Measurements from ENCODE around the gene SMAGP.
"Not testable (repeated sequence)": the region's sequence is repeated elsewhere in the genome, so short reads cannot be mapped to it uniquely, and the experiment has no call there.

The SMAGP gene

GRCh38 chr12:51264297-51264696 is 5.9 kb downstream of the SMAGP start:
- no peak for DNase-seq

- DNase-seq = no peak
These were observed 6.9 kb downstream of the SMAGP start for GRCh38 chr12:51263341-51263740.

GRCh38 chr12:51262758-51263177 is 7.4 kb downstream of the SMAGP start:
- DNase-seq = peak in 1 of 14 donors; percentile 4

GRCh38 chr12:51259600-51259999 is 10.6 kb downstream of the SMAGP start:
- DNase-seq = not testable (repeated sequence)

GRCh38 chr12:51254536-51254935 is 15.7 kb downstream of the SMAGP start:
- no peak for DNase-seq

GRCh38 chr12:51253276-51253675 is 16.9 kb downstream of the SMAGP start:
- DNase-seq = no peak

GRCh38 chr12:51247523-51248206 is 22.6 kb downstream of the SMAGP start:
- DNase-seq = no peak

GRCh38 chr12:51246254-51246853 is 23.9 kb downstream of the SMAGP start:
- DNase-seq = peak in 1 of 14 donors; percentile 17

- no peak for DNase-seq
These were observed 24.6 kb downstream of the SMAGP start for GRCh38 chr12:51245476-51246253.

- no peak for DNase-seq
These were observed 25.9 kb downstream of the SMAGP start for GRCh38 chr12:51244269-51244668.

GRCh38 chr12:51242876-51243275 is 27.3 kb downstream of the SMAGP start:
- no peak for DNase-seq

- no peak for DNase-seq
These were observed 28.1 kb downstream of the SMAGP start for GRCh38 chr12:51242120-51242519.

- DNase-seq = no peak
These were observed 29.2 kb downstream of the SMAGP start for GRCh38 chr12:51240971-51241370.

GRCh38 chr12:51238510-51239334 is 31.5 kb downstream of the SMAGP start, which contains the start of gene DAZAP2:
Gene DAZAP2, plus strand, starts transcription at chr12:51238826. Its CDS starts 82 bp downstream, at chr12:51238908.
- DNase-seq = peak; percentile 43 to 96 (median 86)

- no peak for DNase-seq
These were observed 32.1 kb downstream of the SMAGP start for GRCh38 chr12:51238037-51238509.

GRCh38 chr12:51234530-51234929 is 35.7 kb downstream of the SMAGP start:
- no peak for DNase-seq

GRCh38 chr12:51232642-51233041 is 37.6 kb downstream of the SMAGP start:
- no peak for DNase-seq

- no peak for DNase-seq
These were observed 41.0 kb downstream of the SMAGP start for GRCh38 chr12:51229116-51229809.

- DNase-seq = no peak
These were observed 42.3 kb downstream of the SMAGP start for GRCh38 chr12:51227962-51228361.

- DNase-seq = not testable (repeated sequence)
These were observed 43.1 kb downstream of the SMAGP start for GRCh38 chr12:51227112-51227511.

GRCh38 chr12:51225771-51226170 is 44.4 kb downstream of the SMAGP start:
- no peak for DNase-seq

GRCh38 chr12:51225234-51225633 is 45.0 kb downstream of the SMAGP start:
- DNase-seq = no peak

Data from C1 segment of cervical spinal cord (tissue), 14 donors.